Upper lobe of left lung (tissue), 6 donors: ENCODE data around the gene ERGIC1. TPM values are rescaled to one million over a fixed set of nuclear protein-coding genes. Genes with fewer than 3 reads are reported as not detected.
A peak's percentile ranks its signal among the peaks of the same experiment; 100 is the strongest.

Experiments used
- ATAC-seq, 2 donors: fragments of 200-7000 bp; cut with Tn5 transposase; one replicate each; pipeline ENCODE4 v1.9.1; 2022; ENCODE audit warnings: mild to moderate bottlenecking in 2 of 2, moderate library complexity in 2 of 2; ENCODE audit not compliant: low FRiP score in 2 of 2
- DNase-seq, 2 donors: peaks; one replicate each; pipeline ENCODE4 v3.0.0-alpha.2; 2019 to 2020
- H3K27ac ChIP-seq, 4 donors: fragments of 200-600 bp; sonication (generic); one replicate each; pipeline ENCODE4 v1.5.1; 2016 to 2019
- H3K27me3 ChIP-seq, 4 donors: fragments of 200-600 bp; sonication (generic); one replicate each; pipeline ENCODE4 v1.5.1; 2017 to 2019
- H3K36me3 ChIP-seq, 4 donors: fragments of 200-600 bp; sonication (generic); one replicate each; pipeline ENCODE4 v1.5.1; 2016 to 2019
- H3K4me1 ChIP-seq, 4 donors: fragments of 200-600 bp; sonication (generic); one replicate each; pipeline ENCODE4 v1.5.1; 2018 to 2019
- H3K4me3 ChIP-seq, 4 donors: fragments of 200-600 bp; sonication (generic); one replicate each; pipeline ENCODE4 v1.5.1; 2017 to 2019; ENCODE audit warnings: mild to moderate bottlenecking in 2 of 4, moderate library complexity in 1 of 4
- H3K9me3 ChIP-seq, 4 donors: fragments of 200-600 bp; sonication (generic); one replicate each; pipeline ENCODE4 v1.5.1; 2018 to 2019
- CTCF ChIP-seq, 6 experiments: fragments of 450-650 bp in 4 of 6; fragments of 200-600 bp in 2 of 6; sonication (generic) in 2 of 6; IDR thresholded peaks; one replicate each; pipeline ENCODE4 v1.5.1; 2016 to 2019; ENCODE audit warnings: antibody characterized with exemption in 6 of 6
- EP300 ChIP-seq, 4 donors: sonication (generic); formaldehyde crosslinking; IDR thresholded peaks; one replicate each; pipeline ENCODE4 v1.5.1; 2017; ENCODE audit warnings: antibody characterized with exemption in 4 of 4, control low read depth in 2 of 4
- POLR2A ChIP-seq, 4 donors: fragments of 450-650 bp; IDR thresholded peaks; one replicate each; pipeline ENCODE4 v1.5.1; 2016 to 2017; ENCODE audit warnings: antibody characterized with exemption in 4 of 4, mild to moderate bottlenecking in 2 of 4
- POLR2AphosphoS5 ChIP-seq, 2 donors: sonication (generic); formaldehyde crosslinking; IDR thresholded peaks; one replicate each; pipeline ENCODE4 v1.5.1; 2017; ENCODE audit warnings: antibody characterized with exemption in 2 of 2
- WGBS, 2 donors: methylation state at CpG; one replicate each; pipeline ENCODE4 v1.1.5; 2017 to 2018; 5-methylcytosine and 5-hydroxymethylcytosine counted together
- total RNA-seq, 6 donors: library from RNA; depleted of rRNA in 4 of 6; stranded (reverse); fragments of >200 nt in 4 of 6; gene quantifications; one replicate each; pipeline versions ENCODE4 v1.1.0 to v1.2.1, GENCODE V29; 2016 to 2021
- donor health status: DM: no; HTN: no; CAD: no; lungs with moderate emphysema.
- donor health status: DM: no; HTN: yes; CAD: no; lungs with severe emphysema.

ERGIC1 gene
- total RNA-seq, 6 donors from 2014 or later: 158 to 225 (median 173) TPM

- peak in 1 of 2 donors; percentile 72 for DNase-seq
- peaks cover 74 to 95% (median 87%) of the 10 kb centered on the region in 4 donors for H3K4me1 ChIP-seq
- H3K36me3 ChIP-seq: no peaks in the 10 kb centered on the region
- ATAC-seq: peak in 1 of 2 donors; percentile 54
- H3K27ac ChIP-seq: peak overlapping the region; percentile 81 to 96 (median 88)
- H3K4me3 ChIP-seq: no peak overlapping the region
- no peaks in the 10 kb centered on the region for H3K27me3 ChIP-seq
- 61 to 63% methylated on average over 14 to 20 of the region's 20 CpGs for WGBS, 2 donors
- H3K9me3 ChIP-seq: no peaks in the 10 kb centered on the region
- TF ChIP-seq EP300 (IDR thresholded peaks at IDR 0.05): no peak
- peak in 1 of 4 donors; percentile 42 for TF ChIP-seq POLR2A (IDR thresholded peaks at IDR 0.05)
Observed at GRCh38 chr5:172870715-172871461, 36.8 kb downstream of the ERGIC1 start.

GRCh38 chr5:172871536-172871935 is 37.5 kb downstream of the ERGIC1 start:
- H3K36me3 ChIP-seq: no peaks in the 10 kb centered on the region
- H3K9me3 ChIP-seq: no peaks in the 10 kb centered on the region
- TF ChIP-seq POLR2A (IDR thresholded peaks at IDR 0.05): no peak
- H3K27me3 ChIP-seq: no peaks in the 10 kb centered on the region
- peaks cover 70 to 93% (median 84%) of the 10 kb centered on the region in 4 donors for H3K4me1 ChIP-seq
- no peak for ATAC-seq
- WGBS, 2 donors: 86 to 94% methylated on average over 3 of the region's 3 CpGs
- peak overlapping the region; percentile 81 to 96 (median 88) for H3K27ac ChIP-seq
- H3K4me3 ChIP-seq: no peak overlapping the region
- DNase-seq: no peak

- Histone ChIP-seq H3K36me3 (no peaks in the 10 kb centered on the region), H3K4me3 (no peak overlapping the region), H3K27me3 (no peaks in the 10 kb centered on the region), H3K4me1 (peaks cover 70 to 91% (median 80%) of the 10 kb centered on the region in 4 donors), H3K9me3 (no peaks in the 10 kb centered on the region), H3K27ac (peak overlapping the region; percentile 81 to 96 (median 88))
- WGBS, 2 donors: 59 to 71% methylated on average over 5 of the region's 5 CpGs
- DNase-seq: no peak
- TF ChIP-seq EP300 (IDR thresholded peaks at IDR 0.05): no peak
- no peak for TF ChIP-seq POLR2AphosphoS5 (IDR thresholded peaks at IDR 0.05)
- no peak for TF ChIP-seq POLR2A (IDR thresholded peaks at IDR 0.05)
- TF ChIP-seq CTCF (IDR thresholded peaks at IDR 0.05): no peak
- ATAC-seq: no peak
Observed at GRCh38 chr5:172871982-172872381, 37.9 kb downstream of the ERGIC1 start.

- Histone ChIP-seq H3K4me3 (no peak overlapping the region), H3K36me3 (no peaks in the 10 kb centered on the region), H3K9me3 (no peaks in the 10 kb centered on the region), H3K4me1 (peaks cover 60 to 85% (median 72%) of the 10 kb centered on the region in 4 donors), H3K27me3 (no peaks in the 10 kb centered on the region), H3K27ac (peak overlapping the region; percentile 81 to 96 (median 88))
- 26 to 50% methylated on average over 12 to 13 of the region's 13 CpGs for WGBS, 2 donors
- DNase-seq (peak in 1 of 2 donors; percentile 71), ATAC-seq (peak in 1 of 2 donors; percentile 12)
- TF ChIP-seq EP300 (IDR thresholded peaks at IDR 0.05) (peak; percentile 22 to 89 (median 82)), POLR2AphosphoS5 (IDR thresholded peaks at IDR 0.05) (peak; percentile 88 to 91), POLR2A (IDR thresholded peaks at IDR 0.05) (no peak), CTCF (IDR thresholded peaks at IDR 0.05) (peak in 1 of 6 experiments; percentile 29)
Observed at GRCh38 chr5:172872997-172873491, 39.0 kb downstream of the ERGIC1 start.

- DNase-seq (no peak), ATAC-seq (no peak)
- TF ChIP-seq EP300 (IDR thresholded peaks at IDR 0.05) (no peak), POLR2AphosphoS5 (IDR thresholded peaks at IDR 0.05) (no peak), CTCF (IDR thresholded peaks at IDR 0.05) (no peak), POLR2A (IDR thresholded peaks at IDR 0.05) (no peak)
- Histone ChIP-seq H3K9me3 (no peaks in the 10 kb centered on the region), H3K36me3 (no peaks in the 10 kb centered on the region), H3K4me1 (peaks cover 59 to 85% (median 71%) of the 10 kb centered on the region in 4 donors), H3K27me3 (no peaks in the 10 kb centered on the region), H3K27ac (peak overlapping the region; percentile 81 to 96 (median 88)), H3K4me3 (no peak overlapping the region)
- 51 to 60% methylated on average over 1 to 3 of the region's 3 CpGs for WGBS, 2 donors
Observed at GRCh38 chr5:172873513-172873912, 39.5 kb downstream of the ERGIC1 start.
